Nephron (organoid): ENCODE results near the gene IL21R.

Experiments
- H3K27ac Mint-ChIP-seq, 3 experiments: 2 replicates each; pipeline ENCODE4 v1.8.0; 2020; ENCODE audit warnings: mixed read lengths in 3 of 3, mild to moderate bottlenecking in 2 of 3, moderate library complexity in 1 of 3
- H3K27me3 Mint-ChIP-seq: 2 replicates; pipeline ENCODE4 v1.8.0; 2021; ENCODE audit warnings: low read depth, mild to moderate bottlenecking, moderate library complexity, mixed read lengths
- H3K36me3 Mint-ChIP-seq: 2 replicates; pipeline ENCODE4 v1.8.0; 2020; ENCODE audit warnings: low read depth, mixed read lengths
- H3K4me1 Mint-ChIP-seq: 2 replicates; pipeline ENCODE4 v1.8.0; 2020; ENCODE audit warnings: mixed read lengths
- H3K4me3 Mint-ChIP-seq, 3 experiments: 2 replicates each; pipeline ENCODE4 v1.8.0; 2020; ENCODE audit warnings: mild to moderate bottlenecking in 3 of 3, mixed read lengths in 3 of 3, moderate library complexity in 2 of 3
- H3K9me3 Mint-ChIP-seq: 2 replicates; pipeline ENCODE4 v1.8.0; 2020; ENCODE audit warnings: mixed read lengths
- CTCF ChIP-seq, 3 experiments: fragments of 200-600 bp; sonication (generic); IDR thresholded peaks; one replicate each; pipeline ENCODE4 v1.5.0; 2021; ENCODE audit warnings: antibody characterized with exemption in 3 of 3; ENCODE audit not compliant: unreplicated experiment in 3 of 3

Gene IL21R

GRCh38 chr16:27424772-27425498 lies 23.0 kb downstream of the IL21R start:
- Mint-ChIP-seq H3K9me3 (peaks cover 22% of the 10 kb centered on the region), H3K27me3 (peaks cover 6% of the 10 kb centered on the region), H3K4me1 (no peaks in the 10 kb centered on the region), H3K36me3 (no peaks in the 10 kb centered on the region), H3K27ac (no peak overlapping the region), H3K4me3 (no peak overlapping the region)
- no peak for TF ChIP-seq CTCF (IDR thresholded peaks at IDR 0.05; ENCODE audit: unreplicated experiment in 3 of 3)

GRCh38 chr16:27425961-27426360 lies 24.0 kb downstream of the IL21R start:
- no peak overlapping the region for H3K4me3 Mint-ChIP-seq
- no peaks in the 10 kb centered on the region for H3K36me3 Mint-ChIP-seq
- H3K27me3 Mint-ChIP-seq = peaks cover 10% of the 10 kb centered on the region
- no peak overlapping the region for H3K27ac Mint-ChIP-seq
- H3K4me1 Mint-ChIP-seq = no peaks in the 10 kb centered on the region
- H3K9me3 Mint-ChIP-seq = peaks cover 17% of the 10 kb centered on the region
- no peak for TF ChIP-seq CTCF (IDR thresholded peaks at IDR 0.05; ENCODE audit: unreplicated experiment in 3 of 3)

- TF ChIP-seq CTCF (IDR thresholded peaks at IDR 0.05; ENCODE audit: unreplicated experiment in 3 of 3) = no peak
- no peaks in the 10 kb centered on the region for H3K4me1 Mint-ChIP-seq
- no peak overlapping the region for H3K27ac Mint-ChIP-seq
- peaks cover 10% of the 10 kb centered on the region for H3K27me3 Mint-ChIP-seq
- H3K36me3 Mint-ChIP-seq = no peaks in the 10 kb centered on the region
- H3K9me3 Mint-ChIP-seq = peaks cover 14% of the 10 kb centered on the region
- H3K4me3 Mint-ChIP-seq = no peak overlapping the region
Measured at GRCh38 chr16:27426423-27427408, 24.7 kb downstream of the IL21R start.

GRCh38 chr16:27427538-27427937 lies 25.6 kb downstream of the IL21R start:
- no peak overlapping the region for H3K4me3 Mint-ChIP-seq
- no peak overlapping the region for H3K27ac Mint-ChIP-seq
- peaks cover 10% of the 10 kb centered on the region for H3K27me3 Mint-ChIP-seq
- peaks cover 2% of the 10 kb centered on the region for H3K4me1 Mint-ChIP-seq
- no peaks in the 10 kb centered on the region for H3K36me3 Mint-ChIP-seq
- H3K9me3 Mint-ChIP-seq = peaks cover 5% of the 10 kb centered on the region
- TF ChIP-seq CTCF (IDR thresholded peaks at IDR 0.05; ENCODE audit: unreplicated experiment in 3 of 3) = no peak

GRCh38 chr16:27428026-27428785 lies 26.2 kb downstream of the IL21R start:
- peaks cover 8% of the 10 kb centered on the region for H3K4me1 Mint-ChIP-seq
- H3K9me3 Mint-ChIP-seq = peaks cover 4% of the 10 kb centered on the region
- TF ChIP-seq CTCF (IDR thresholded peaks at IDR 0.05; ENCODE audit: unreplicated experiment in 3 of 3) = no peak
- H3K27ac Mint-ChIP-seq = no peak overlapping the region
- H3K36me3 Mint-ChIP-seq = no peaks in the 10 kb centered on the region
- peaks cover 10% of the 10 kb centered on the region for H3K27me3 Mint-ChIP-seq
- H3K4me3 Mint-ChIP-seq = no peak overlapping the region
